Measurements from ENCODE around the gene SF1.

SF1 gene

DNA sequence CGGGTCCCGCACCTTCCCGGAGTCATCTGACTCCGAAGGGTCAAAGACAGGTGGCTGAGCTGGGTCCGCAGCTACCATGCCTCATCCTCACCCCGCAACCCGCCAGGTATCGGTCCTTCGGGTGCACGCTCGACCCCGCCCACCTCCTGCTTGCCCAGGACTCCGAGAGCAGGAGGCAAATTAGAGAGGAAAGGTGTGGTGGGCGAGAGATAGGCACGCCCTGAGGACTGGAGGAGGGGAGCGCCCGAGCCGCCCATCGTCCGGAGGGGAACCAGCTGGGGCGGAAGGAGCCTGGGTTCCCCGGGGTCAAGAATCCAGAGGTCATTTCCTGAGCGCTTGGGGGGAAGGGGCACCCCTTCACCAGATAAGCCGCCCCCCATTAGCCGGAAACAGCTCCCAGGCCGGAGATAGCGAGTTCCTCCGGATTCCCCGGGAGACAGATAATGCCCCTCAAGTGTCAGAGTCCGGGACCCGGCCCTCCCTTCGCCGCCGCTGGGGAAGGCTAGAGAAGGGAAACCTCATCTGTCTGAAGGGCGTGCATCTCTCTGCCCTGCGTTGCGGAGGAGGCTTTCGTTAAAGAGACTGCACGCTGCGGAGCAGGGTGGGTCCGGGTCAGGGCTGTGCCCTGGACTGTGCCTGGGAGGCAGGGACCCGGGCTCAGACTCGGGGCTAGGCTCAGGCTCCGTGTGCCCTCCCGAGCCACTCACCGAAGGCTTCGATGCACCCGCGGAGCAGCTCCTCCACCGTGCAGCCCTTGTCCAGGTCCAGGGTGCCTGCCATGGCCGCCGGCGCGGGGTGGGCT lies 36.1 kb downstream of the SF1 start:
- peak; percentile 73 for DNase-seq (ENCODE audit: low read depth)
- TF ChIP-seq MYC (IDR thresholded peaks at IDR 0.05; ENCODE audit: low read depth, low read length) = no peak
- TF ChIP-seq, protein P1, sequence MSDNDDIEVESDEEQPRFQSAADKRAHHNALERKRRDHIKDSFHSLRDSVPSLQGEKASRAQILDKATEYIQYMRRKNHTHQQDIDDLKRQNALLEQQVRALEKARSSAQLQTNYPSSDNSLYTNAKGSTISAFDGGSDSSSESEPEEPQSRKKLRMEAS (IDR thresholded peaks at IDR 0.05; ENCODE audit: low read depth, low read length) = peak; percentile 30; the same call in 1 of the 2 replicates
- no peak for TF ChIP-seq CTCF (IDR thresholded peaks at IDR 0.05; ENCODE audit: low read depth, low read length)
- H3K4me3 ChIP-seq (ENCODE audit: low read depth, low read length) = peak overlapping the region; percentile 91

DNA sequence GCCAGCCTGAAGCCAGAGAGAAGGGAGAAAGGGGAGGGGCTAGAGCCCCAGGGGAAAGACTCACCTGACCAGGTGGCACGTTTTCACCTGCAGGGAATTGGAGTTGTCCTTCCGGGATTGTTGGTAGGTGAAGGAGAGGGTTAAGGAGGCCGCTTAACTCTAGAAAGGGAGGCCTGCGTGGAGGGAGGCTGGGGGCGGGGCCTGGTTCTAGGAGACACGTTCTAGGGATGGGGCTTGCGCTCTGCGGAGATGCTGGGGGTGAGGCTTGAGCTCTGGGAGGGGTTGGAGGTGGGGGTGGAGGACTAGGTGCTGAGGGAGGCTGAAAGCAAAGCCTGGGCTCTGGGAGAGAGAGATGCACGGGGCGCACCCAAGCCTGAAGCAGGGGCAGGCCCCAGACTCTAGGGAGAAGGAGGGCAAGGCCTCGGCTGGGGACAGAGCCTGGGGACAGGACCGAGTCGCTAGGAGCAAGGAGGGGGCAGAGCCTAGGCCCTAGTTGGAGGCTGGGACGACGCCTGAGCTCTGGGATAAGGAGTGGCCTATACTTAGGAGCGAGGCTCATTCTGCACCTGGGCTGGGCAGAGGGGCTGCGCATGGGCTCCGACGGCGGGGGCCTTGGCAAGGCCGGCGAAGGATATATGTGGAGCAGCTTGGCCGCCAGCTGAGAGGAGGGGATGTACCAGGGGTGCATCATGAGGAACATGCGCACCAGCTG lies 36.8 kb downstream of the SF1 start:
- peak overlapping the region; percentile 91 for H3K4me3 ChIP-seq (ENCODE audit: low read depth, low read length)
- no peak for DNase-seq (ENCODE audit: low read depth)
- TF ChIP-seq POLR2A (IDR thresholded peaks at IDR 0.05; ENCODE audit: extremely low read depth, insufficient read length) = no peak
- no peak for TF ChIP-seq CTCF (IDR thresholded peaks at IDR 0.05; ENCODE audit: low read depth, low read length)
- TF ChIP-seq, protein P1 (IDR thresholded peaks at IDR 0.05; ENCODE audit: low read depth, low read length) = no peak
- TF ChIP-seq MYC (IDR thresholded peaks at IDR 0.05; ENCODE audit: low read depth, low read length) = no peak

DNA sequence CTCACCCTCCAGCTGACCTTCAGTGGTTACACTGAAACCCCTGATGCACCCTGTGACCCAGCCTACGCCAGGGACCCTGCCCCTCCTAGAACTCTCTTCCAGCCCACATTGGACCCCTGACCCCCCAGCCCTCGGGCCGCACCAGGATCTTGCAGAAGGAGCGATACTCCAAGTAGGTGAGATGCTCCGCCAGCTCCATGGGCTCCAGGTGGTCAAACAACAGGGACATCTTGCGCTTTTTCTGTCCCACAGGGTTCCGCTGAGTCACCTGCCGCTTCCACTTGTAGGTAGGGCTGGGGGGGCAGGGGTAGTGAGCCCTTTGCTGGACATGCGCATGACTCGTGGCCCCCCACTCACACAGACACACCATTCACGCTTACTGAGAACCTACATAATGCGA lies 38.5 kb downstream of the SF1 start:
- no peak for DNase-seq (ENCODE audit: low read depth)

DNA sequence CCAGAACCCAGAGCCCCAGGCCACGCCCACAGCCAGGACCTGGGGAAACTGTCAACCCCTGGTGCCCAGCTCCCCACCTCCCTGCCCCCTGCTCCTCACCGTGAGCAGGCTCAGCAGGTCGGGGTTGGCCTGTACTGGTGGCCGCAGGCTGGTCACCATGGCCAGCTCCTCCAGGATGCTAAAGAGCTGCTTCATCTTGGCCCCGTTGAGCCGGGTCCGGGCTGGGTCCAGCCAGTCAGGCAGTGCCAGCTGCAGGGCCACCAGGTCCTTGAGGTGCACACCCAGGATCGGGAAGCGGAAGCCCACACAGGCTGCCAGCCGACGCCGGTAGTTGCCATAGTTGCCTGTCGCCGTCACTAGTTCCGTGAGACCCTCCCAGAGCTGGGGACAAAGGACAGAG lies 41.7 kb downstream of the SF1 start:
- H3K4me3 ChIP-seq (ENCODE audit: low read depth, low read length) = no peak overlapping the region
- no peak for DNase-seq (ENCODE audit: low read depth)
- TF ChIP-seq CTCF (IDR thresholded peaks at IDR 0.05; ENCODE audit: low read depth, low read length) (no peak), MYC (IDR thresholded peaks at IDR 0.05; ENCODE audit: low read depth, low read length) (no peak), POLR2A (IDR thresholded peaks at IDR 0.05; ENCODE audit: extremely low read depth, insufficient read length) (no peak)
- TF ChIP-seq, protein P1 (IDR thresholded peaks at IDR 0.05; ENCODE audit: low read depth, low read length) = no peak

More for the DNA sequence above, 38.5 kb downstream of the SF1 start:
- no peak overlapping the region for H3K4me3 ChIP-seq (ENCODE audit: low read depth, low read length)
- TF ChIP-seq, protein P1 (IDR thresholded peaks at IDR 0.05; ENCODE audit: low read depth, low read length) = no peak
- TF ChIP-seq CTCF (IDR thresholded peaks at IDR 0.05; ENCODE audit: low read depth, low read length) (no peak), MYC (IDR thresholded peaks at IDR 0.05; ENCODE audit: low read depth, low read length) (no peak), POLR2A (IDR thresholded peaks at IDR 0.05; ENCODE audit: extremely low read depth, insufficient read length) (no peak)

GRCh38 chr11:64735725-64736259 lies 42.5 kb downstream of the SF1 start:
- DNase-seq (ENCODE audit: low read depth) = no peak
- no peak overlapping the region for H3K4me3 ChIP-seq (ENCODE audit: low read depth, low read length)
- TF ChIP-seq, protein P1 (IDR thresholded peaks at IDR 0.05; ENCODE audit: low read depth, low read length) = no peak
- TF ChIP-seq MYC (IDR thresholded peaks at IDR 0.05; ENCODE audit: low read depth, low read length) = no peak
- TF ChIP-seq POLR2A (IDR thresholded peaks at IDR 0.05; ENCODE audit: extremely low read depth, insufficient read length) = no peak
- TF ChIP-seq CTCF (IDR thresholded peaks at IDR 0.05; ENCODE audit: low read depth, low read length) = no peak
